NCI-H2107 treated with DMSO at 0.1 percent for 48 hours (cell line): Measurements from ENCODE around the gene PRSS12.
"Not testable (repeated sequence)": the region's sequence is repeated elsewhere in the genome, so short reads cannot be mapped to it uniquely, and the experiment has no call there.

ENCODE experiments used
- DNase-seq: peaks from one replicate; lab custom pipeline; 2025; ENCODE audit not compliant: unreplicated experiment; lab: John Stamatoyannopoulos, UW

The PRSS12 gene

DNA sequence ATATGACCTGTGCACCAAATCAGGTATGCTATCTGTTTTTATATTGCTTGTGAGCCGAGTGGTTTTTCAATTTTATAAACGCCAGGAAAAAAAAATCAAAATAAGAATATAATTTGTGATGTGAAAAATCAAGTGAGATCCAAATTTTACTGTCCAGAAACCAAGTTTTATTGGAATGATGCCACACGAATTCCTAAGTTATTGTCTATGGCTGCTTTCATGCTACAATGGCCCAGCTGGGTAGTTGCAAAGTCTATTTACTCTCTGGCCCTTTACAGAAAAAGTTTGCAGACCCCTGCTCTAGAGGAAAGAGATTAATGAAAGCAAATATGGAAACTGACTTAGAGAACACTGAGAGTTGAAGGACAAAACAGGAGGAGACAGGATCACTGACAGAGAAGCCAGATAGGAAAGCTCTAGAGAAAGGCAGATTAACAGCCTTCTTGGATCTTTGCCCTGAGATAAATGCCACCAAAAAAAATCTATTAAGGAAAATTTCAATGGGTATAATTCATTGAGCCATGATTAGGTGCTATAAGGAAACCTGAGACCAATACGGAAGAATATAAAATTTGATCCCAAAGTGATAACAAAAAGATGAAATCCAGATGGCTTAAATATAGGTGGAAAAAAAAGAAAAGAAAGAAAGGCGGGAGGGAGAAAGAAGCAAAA is 29.8 kb downstream of the PRSS12 start:
- DNase-seq: no peak

DNA sequence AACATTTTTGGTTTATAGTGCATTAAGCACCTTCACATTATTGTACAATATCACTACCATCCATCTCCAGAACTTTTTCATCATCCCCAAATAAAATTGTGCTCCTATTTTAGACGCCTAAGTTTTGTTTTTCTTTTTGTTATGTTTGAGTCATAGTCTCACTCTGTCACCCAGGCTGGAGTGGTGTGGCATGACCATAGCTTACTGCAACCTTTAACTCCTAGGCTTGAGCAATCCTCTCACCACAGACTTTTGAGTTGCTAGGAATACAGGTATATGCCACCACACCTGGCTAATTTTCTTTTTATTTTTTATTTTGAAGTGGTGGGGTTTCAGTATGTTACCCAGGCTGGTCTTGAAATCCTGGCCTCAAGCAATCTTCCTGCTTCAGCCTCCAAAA is 33.9 kb downstream of the PRSS12 start:
- no peak for DNase-seq

DNA sequence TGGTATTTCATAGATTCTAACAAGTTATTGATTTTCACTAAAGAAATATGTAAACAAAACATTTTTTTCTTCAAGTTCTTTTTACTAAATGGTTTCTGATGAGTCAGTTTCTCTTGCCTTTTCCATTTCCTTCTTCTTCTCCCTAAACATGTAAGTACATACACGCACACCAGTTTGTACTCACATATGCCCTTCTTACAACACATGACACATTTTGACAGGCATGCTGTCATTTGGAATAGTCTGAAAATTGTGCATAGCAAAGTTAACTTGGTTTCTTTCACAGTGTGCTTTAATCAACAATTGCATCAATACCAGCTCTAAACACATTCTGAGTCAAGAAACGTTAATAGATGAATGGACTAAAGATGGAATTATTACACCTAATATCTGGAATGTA is 35.1 kb downstream of the PRSS12 start:
- no peak for DNase-seq

DNA sequence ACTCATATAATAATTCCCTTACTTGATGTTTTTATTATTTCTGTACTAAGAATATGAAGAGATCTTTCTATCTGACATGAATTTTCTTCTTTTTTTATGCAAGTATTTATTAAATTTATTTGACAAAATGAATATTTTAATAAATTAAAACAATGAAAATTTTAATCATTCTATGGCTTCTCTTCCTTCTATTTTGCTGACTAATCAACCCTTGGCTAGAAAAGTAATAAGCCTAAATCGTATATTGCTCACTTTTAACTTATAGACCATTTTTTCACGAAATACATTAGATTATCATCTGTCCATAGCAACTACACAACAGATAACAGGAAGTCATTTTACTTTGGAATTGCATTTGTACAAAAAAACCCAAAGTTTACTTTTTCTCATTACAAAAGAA is 38.6 kb downstream of the PRSS12 start:
- no peak for DNase-seq

DNA sequence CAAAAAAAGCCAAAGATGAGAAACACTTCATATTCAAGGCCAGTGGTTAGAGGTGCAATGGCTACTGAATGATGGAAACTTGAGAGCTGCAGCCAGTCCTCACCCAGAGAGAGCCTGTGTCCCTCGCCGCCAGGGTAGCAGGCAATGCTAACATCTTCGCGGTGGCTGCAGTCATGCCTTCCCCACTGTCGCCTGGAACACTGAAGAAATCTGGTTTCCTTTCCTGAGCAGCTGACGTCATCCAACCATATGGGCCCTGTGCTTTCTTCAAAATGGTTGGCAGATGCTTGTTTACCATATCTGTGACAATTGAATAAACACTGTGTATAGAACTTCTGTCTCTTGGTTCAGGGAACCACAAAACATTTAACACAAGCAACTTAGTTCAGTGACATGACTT is 39.7 kb downstream of the PRSS12 start:
- no peak for DNase-seq

DNA sequence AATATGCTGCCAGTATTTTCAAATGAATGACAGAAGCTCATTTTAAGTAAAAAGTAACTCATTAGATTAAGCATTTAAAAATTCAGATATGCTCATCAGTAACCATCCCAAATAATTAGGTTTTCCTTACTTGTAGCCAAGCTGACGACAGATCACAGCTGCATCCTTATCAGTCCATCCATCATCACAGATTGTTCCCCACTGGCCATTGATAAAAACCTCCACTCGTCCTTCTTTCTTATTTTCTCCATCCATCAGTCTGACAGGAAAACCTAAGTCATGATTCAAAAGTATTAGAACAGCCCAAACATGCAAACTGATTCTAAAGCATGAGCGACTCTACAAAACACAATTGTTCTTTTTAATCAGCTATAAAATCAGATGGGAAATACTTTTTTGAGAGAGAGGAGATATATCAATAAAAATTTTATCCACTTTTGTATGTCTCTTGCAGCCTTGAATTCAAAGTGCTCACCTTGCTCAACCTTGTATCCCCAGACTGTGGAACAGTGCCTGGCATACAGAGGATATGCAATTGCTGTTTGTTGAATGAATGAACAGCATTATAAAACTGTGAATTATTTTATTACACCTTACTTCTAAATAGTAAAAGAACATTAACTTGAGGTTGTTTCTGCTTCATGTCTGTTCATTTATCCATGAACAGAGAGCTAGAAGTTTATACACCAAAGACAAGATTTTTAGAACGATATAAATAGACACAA is 44.3 kb downstream of the PRSS12 start:
- DNase-seq: no peak

DNA sequence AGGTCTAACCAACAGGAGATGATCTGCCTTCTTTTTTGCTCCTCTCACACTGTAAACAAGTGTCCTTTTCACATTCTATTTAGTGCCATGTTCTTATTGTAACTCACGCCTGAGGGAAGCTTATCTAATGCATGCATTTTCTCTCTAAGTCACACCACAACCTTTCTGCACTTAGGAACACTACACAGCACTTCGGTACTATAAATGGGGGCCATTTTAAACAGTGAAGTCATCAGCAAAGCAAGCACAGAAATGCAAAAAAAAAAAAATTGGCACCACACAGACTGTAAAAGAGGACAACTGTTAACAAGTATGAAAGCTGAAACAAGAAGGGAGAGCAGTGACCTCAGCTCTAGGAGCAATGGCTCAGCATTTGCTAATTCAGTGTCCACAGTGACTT is 45.2 kb downstream of the PRSS12 start:
- DNase-seq: no peak

DNA sequence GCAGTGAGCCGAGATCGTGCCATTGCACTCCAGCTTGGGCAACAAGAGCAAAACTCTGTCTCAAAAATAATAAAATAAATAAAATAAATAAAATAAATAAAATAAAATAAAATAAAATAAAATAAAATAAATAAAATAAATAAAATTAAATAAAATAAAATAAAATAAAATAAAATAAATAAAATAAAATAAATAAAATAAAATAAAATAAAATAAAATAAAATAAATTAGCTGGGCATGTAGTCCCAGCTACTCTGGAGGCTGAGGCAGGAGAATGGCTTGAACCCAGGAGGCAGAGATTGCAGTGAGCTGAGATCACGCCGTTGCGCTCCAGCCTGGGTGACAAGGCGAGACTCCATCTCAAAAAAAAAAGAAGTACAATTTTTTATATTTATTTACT is 53.2 kb downstream of the PRSS12 start:
- not testable (repeated sequence) for DNase-seq

DNA sequence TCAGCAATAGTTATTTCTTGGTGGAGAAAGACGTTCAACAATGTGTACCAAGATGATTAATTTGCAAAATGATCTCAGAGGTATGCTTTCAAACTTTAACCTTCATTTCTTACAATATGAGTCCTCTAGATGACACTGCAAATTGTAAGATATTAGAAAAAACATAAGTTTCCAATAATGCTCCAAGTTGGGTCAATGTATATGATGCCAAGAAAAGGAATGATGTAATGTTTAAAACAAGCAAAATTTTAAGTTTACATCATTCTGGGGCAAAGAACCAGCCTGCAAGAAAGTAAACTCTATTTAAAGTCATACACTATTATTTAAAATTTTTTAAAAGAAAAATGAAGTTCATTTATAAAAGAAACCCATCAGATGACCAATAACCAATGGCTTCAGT is 56.1 kb downstream of the PRSS12 start:
- DNase-seq: no peak

DNA sequence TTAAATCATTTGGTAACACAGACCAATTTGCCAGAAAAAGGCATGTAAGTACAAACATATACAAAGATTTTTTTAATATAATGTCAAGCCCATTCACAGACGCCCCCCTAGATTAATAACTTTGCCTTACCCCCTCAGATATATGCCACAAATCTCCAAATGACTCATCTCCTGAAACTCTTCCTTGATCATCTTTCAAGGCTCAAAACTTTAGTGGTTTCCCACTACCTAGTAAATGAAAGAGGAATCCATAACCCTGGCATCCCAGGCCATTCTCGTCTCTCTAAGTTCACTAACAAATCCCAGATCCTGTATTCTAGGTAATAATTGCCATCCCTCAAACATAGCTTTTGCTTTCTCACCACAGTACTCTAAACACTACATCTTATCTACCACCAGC is 61.9 kb downstream of the PRSS12 start:
- DNase-seq: no peak

DNA sequence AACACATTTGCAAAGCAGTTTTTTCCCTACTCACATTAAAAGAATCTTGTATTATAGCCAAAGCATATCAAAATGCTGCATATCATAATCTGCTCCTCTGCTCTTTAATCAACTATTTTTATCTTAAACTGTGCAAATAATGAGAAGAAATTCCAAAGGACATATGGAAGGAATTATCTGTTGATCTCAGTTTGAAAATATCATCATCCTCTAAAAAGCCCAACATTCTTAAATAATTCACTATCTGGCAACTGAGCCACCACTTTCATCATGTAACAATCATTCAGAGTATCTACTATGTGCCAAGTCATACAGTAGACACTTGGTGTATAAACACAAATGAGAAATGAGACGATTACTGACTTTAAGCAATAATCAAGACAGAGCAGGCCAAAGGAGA is 63.0 kb downstream of the PRSS12 start:
- no peak for DNase-seq

DNA sequence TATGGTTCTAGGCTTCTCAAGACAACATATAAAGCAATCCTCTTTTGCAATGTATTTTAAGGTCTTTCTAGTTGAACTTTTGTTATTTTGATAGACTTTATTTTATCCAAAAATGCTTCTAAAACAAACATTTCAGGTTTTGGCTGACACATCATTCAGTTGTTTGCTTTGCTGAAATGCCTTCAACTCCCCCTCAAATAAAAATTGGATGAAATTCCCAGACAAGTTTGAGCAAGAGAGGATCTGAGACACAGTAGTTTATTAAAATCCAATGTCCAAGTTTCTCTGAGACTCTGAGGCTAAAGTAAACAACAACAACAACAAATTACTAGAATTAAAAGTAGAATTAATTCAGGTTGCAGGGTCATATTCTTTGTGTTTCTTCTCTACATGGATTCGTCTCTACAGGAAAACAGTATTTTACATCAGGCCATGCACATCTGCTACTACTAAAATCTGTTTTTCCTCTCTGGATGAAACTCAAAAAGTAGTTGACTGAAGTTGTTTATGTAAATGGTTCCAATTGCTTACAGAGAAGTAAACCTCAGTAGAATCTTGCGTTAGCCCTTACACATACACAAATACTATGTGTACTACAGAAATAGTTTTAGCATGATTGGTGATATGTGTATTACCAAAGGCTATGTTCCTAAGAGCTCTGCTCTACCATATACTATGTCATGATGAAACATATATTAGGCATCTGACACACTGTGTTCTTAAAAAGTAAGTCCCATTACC is 64.9 kb downstream of the PRSS12 start:
- DNase-seq: no peak

DNA sequence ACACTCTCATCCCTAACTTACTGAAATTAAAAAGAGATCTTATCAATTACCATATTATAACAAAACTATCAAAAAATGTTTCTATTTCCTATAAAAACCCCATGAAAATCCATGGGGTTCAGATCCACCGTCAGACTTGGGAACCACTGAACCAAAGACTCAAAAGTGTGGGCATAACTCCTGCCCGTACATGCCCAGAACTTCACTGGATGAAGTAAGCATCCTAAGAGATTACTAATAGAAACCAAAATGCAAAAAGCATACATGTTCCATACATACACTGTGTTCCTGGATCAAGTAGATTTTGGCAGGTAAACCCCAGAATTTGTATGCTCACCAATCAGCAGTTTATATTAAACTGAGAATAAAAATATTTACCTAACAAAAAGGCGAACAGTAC is 66.1 kb downstream of the PRSS12 start:
- DNase-seq: no peak

DNA sequence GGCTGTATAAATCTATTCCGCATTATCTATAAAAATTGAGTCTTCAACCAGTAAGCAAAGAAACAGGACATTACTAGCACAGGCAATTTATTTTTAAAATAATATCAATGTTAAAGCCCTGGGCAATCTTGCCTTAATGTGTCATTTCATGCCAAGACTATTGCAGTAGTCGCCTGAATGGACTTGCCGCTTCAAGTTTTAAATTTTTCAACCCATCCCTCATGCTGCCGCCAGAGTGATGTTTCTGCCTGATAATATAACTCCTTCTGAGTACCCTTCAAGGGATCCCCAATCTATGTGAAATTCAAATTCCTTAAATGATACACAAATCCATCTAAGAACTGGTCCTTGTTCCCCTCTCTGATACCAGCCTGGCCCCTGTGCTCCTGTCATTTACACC is 66.9 kb downstream of the PRSS12 start:
- no peak for DNase-seq

DNA sequence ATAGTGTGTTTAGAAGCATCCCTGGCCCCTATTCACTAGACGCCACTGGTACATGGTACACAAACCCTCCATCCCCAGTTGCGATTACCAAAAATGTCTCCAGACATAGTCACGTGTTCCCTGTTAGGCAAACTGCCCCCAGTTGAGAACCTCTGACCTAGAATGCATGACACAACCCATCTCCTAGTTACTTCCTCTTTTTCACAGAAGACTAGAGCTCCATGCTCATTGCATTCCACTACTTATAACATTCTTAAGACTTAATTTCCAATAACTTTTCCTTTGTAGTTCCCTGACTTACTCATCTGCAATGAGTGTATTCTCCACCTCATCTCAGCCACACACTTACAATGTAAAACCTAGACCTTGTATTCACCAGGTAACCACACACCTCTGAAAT is 68.6 kb downstream of the PRSS12 start:
- DNase-seq: no peak

DNA sequence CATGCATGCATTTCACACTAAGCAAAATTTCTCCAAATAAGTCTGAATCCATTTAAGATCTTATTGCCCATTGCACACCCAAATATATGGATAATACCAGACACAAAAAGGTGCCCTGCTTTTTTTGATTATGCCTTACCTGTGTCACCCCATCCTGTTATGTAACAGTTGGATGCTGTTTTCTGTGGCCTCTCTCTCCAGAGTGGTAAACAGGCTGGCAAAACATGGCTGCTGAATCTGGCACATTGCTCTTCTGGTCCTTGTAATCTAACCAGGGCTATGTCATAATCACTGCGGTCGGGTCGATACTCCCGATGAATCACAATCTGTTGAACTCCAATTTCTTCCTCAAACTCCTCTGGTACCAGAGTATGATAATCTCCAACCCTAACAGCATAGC is 70.1 kb downstream of the PRSS12 start:
- no peak for DNase-seq

DNA sequence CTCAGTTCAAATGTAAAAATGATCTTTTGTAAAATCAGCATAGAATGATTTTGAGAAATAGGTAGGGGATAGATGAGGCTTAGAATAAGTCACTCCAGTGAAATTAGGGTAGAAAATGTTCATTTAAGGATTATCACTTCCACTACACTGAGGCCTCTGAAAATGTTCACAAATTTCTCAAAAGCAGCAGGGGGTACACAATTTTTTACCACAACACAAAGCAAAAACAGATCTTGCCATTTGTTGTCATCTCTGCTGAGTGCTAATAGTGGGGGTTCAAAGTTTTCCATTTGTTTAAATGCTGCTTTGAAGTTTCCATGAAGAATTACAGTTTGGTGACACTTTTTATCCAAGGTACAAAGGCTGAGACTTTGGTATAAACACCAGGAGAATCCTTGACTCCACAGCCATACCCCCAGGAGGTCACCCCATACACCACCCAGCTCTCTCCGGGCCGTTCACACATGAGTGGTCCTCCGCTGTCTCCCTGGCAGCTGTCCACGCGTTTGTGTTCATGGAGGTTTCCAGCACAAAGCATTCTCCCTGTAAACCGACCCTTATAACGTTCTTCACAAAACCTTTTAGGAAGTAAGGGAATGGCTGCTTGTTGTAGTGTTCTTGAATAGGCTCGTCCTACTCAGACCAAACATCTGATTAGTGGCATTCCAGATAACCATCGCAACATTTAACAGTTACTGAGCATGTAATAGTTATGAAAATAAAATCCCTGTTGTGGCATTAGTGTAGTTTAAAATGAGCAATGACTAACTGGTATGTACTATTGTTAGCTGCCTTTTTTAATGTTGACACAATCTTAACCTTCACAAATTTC is 71.0 kb downstream of the PRSS12 start:
- DNase-seq: peak; percentile 32

DNA sequence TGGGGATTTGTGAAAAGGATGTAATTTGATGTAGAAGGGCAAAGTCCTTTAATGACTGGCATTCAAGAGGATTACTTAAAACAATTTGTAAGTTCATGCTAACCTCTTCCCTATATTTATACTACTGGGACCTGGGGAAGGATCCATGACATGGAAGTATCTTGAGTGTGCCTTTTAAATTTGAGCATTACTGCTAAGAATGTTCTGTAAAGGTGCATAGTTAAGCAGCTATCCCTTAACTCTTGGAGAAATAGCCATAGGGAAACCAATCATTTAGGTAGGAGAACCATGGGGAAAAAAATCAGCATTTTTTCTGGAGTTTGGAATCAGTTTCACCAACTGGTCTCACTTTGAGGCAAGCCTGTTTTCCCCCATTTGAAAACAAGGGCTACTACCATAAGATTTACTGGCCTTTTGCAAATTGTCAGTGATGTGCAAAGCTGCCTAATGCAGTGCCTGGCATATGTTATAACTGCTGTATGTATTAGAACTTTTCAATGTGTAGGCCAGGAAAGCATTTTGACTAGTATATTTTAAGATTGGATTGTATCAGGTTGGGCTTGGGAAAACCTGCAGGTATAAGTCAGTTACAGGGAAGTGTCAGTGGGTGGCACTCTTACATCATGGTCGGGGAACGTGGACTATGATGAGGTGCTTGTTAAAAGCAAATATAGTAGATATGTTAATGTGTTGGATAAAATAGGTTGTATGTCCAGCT is 72.1 kb downstream of the PRSS12 start:
- DNase-seq: peak; percentile 37

DNA sequence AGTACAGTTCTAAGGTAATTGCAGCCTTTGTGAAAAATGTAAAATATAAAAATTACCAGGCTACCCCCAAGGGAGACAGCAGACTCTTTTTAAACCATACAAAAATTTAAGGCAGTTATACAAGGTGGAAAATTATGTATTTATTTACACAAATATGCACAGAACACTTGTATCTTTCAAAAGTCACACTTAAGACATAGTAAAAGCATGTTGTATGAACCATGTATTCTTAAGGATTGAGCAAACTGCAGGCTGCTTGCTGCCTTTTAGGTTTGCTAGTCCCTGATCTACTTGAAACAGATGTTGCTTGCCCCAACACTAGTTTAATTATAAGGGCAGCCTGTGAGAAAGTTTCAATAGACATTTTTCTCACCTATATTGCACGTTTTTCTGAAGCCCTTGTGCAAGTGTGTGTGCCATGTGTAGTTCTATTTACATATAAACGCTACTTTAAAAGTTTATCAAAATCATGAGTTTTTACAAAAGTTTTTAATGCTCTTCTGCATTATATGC is 72.8 kb downstream of the PRSS12 start:
- no peak for DNase-seq

DNA sequence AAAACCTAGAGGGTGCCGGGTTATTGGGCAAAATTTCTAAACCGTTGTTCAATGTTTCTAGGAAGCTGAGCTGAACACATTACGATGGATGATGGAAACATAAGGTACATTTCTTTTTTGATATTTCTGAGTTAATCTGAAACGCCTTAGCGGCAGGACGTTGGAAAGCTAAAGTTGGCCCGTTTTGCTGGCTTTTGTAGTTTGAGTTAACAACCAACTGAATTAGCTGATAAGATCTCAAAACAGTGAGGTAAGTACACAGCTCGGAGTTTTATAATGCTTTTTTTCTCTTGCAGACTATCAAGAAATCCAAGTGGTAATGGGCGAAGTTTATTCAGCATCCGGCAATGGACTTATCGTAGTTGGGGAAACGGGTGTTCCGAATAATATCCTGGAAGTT is 73.5 kb downstream of the PRSS12 start:
- no peak for DNase-seq
